HEK293 (cell line): ENCODE measurements around the gene S1PR4.

Source experiments
- CTCF ChIA-PET: fragments of 350-600 bp; formaldehyde crosslinking; extraction: SDS; loops from one replicate; lab custom pipeline; 2021; ENCODE audit warnings: antibody characterized with exemption; lab: Yijun Ruan, JAX
- POLR2A ChIA-PET: fragments of 300-600 bp; formaldehyde crosslinking; extraction: SDS; loops from one replicate; lab custom pipeline; 2020; ENCODE audit warnings: antibody characterized with exemption, inconsistent platforms; lab: Yijun Ruan, JAX
- H3K27ac ChIP-seq: fragments of 200-500 bp; sonication (Bioruptor generic); 2 replicates; pipeline ENCODE4 v1.5.1; 2014; ENCODE audit warnings: low read depth, low read length, control low read depth, inconsistent platforms; ENCODE audit errors: extremely low read depth
- H3K36me3 ChIP-seq, 2 experiments: fragments of 200-500 bp in 1 of 2; sonication (Bioruptor generic) in 1 of 2; 1 replicate in 1 of 2; 2 replicates in 1 of 2; pipeline ENCODE4 v1.5.1; 2014 to 2017; ENCODE audit warnings: inconsistent platforms in 2 of 2, low read length in 2 of 2; ENCODE audit not compliant: control insufficient read depth in 2 of 2, insufficient read depth in 1 of 2
- H3K4me1 ChIP-seq: fragments of 200-500 bp; sonication (Bioruptor generic); 2 replicates; pipeline ENCODE4 v1.5.1; 2014; ENCODE audit warnings: mild to moderate bottlenecking, low read length, inconsistent platforms; ENCODE audit not compliant: control insufficient read depth, insufficient read depth
- H3K4me3 ChIP-seq: 2 replicates; pipeline ENCODE4 v1.5.1; 2011; ENCODE audit warnings: low read depth, mild to moderate bottlenecking, control low read depth, low read length, moderate library complexity
- H3K9me3 ChIP-seq: fragments of 200-500 bp; sonication (Bioruptor generic); 2 replicates; pipeline ENCODE4 v1.5.1; 2014; ENCODE audit warnings: low read depth, low read length, inconsistent platforms; ENCODE audit not compliant: control insufficient read depth, insufficient read depth
- MYNN ChIP-seq: fragments of 450-650 bp; formaldehyde crosslinking; IDR thresholded peaks from 2 replicates; pipeline ENCODE4 v1.5.1; 2016; ENCODE audit warnings: missing biosample characterization, missing genetic modification characterization, borderline replicate concordance
- ZNF10 ChIP-seq: fragments of 450-650 bp; formaldehyde crosslinking; IDR thresholded peaks from 2 replicates; pipeline ENCODE4 v1.5.1; 2017; ENCODE audit warnings: missing biosample characterization, missing genetic modification characterization
- ZNF324 ChIP-seq: fragments of 450-650 bp; formaldehyde crosslinking; IDR thresholded peaks from 2 replicates; pipeline ENCODE4 v1.5.1; 2016; ENCODE audit warnings: missing biosample characterization, missing genetic modification characterization
- ZNF510 ChIP-seq: fragments of 450-650 bp; formaldehyde crosslinking; IDR thresholded peaks from 2 replicates; pipeline ENCODE4 v1.5.1; 2018; ENCODE audit warnings: mild to moderate bottlenecking, missing genetic modification characterization, missing biosample characterization; ENCODE audit not compliant: insufficient replicate concordance
- ZNF837 ChIP-seq: fragments of 450-650 bp; formaldehyde crosslinking; IDR thresholded peaks from 2 replicates; pipeline ENCODE4 v1.5.1; 2016; ENCODE audit warnings: missing biosample characterization, missing genetic modification characterization
- ZSCAN30 ChIP-seq: fragments of 450-650 bp; IDR thresholded peaks from 2 replicates; pipeline ENCODE4 v1.5.1; 2018; ENCODE audit warnings: missing biosample characterization, mild to moderate bottlenecking, missing genetic modification characterization, moderate library complexity
- TF ChIP-seq, protein P1 (sequence below): fragments of 450-650 bp; formaldehyde crosslinking; IDR thresholded peaks from 2 replicates; pipeline ENCODE4 v1.5.1; 2016; ENCODE audit warnings: missing biosample characterization, missing genetic modification characterization
- TF ChIP-seq, protein P2 (sequence below): fragments of 450-650 bp; formaldehyde crosslinking; IDR thresholded peaks from 2 replicates; pipeline ENCODE4 v1.5.1; 2016; ENCODE audit warnings: missing biosample characterization, missing genetic modification characterization
- TF ChIP-seq, protein P3 (sequence below): fragments of 450-650 bp; formaldehyde crosslinking; conservative IDR thresholded peaks from 2 replicates; pipeline ENCODE4 v1.5.1; 2016; ENCODE audit warnings: low read depth, missing biosample characterization, missing genetic modification characterization
- TF ChIP-seq, protein P4 (sequence below): fragments of 450-650 bp; formaldehyde crosslinking; IDR thresholded peaks from 2 replicates; pipeline ENCODE4 v1.5.1; 2017; ENCODE audit warnings: missing biosample characterization, missing genetic modification characterization
- TF ChIP-seq, protein P5 (sequence below): fragments of 450-650 bp; formaldehyde crosslinking; IDR thresholded peaks from 2 replicates; pipeline ENCODE4 v1.5.1; 2016; ENCODE audit warnings: missing biosample characterization, missing genetic modification characterization

The S1PR4 gene

DNA sequence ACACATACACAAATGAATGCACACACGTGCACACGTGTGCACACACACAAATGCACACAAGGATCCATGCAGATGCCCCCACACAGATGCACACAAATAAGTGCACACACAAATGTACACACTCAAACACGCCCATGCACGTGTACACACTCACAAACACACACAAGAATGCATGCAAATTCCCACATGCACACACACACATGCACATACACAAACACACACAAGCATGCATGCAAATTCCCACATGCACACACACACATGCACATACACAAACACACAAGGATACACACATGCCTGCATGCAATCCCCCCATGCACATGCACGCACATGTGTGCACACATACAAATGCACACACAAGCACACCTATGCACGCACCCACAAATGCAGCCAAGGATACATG lies 29.5 kb upstream of the S1PR4 start (continued):
- TF ChIP-seq, protein P1, sequence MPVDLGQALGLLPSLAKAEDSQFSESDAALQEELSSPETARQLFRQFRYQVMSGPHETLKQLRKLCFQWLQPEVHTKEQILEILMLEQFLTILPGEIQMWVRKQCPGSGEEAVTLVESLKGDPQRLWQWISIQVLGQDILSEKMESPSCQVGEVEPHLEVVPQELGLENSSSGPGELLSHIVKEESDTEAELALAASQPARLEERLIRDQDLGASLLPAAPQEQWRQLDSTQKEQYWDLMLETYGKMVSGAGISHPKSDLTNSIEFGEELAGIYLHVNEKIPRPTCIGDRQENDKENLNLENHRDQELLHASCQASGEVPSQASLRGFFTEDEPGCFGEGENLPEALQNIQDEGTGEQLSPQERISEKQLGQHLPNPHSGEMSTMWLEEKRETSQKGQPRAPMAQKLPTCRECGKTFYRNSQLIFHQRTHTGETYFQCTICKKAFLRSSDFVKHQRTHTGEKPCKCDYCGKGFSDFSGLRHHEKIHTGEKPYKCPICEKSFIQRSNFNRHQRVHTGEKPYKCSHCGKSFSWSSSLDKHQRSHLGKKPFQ (tag by site-specific recombination): peak; percentile 84; the same call in 1 of the 2 replicates

DNA sequence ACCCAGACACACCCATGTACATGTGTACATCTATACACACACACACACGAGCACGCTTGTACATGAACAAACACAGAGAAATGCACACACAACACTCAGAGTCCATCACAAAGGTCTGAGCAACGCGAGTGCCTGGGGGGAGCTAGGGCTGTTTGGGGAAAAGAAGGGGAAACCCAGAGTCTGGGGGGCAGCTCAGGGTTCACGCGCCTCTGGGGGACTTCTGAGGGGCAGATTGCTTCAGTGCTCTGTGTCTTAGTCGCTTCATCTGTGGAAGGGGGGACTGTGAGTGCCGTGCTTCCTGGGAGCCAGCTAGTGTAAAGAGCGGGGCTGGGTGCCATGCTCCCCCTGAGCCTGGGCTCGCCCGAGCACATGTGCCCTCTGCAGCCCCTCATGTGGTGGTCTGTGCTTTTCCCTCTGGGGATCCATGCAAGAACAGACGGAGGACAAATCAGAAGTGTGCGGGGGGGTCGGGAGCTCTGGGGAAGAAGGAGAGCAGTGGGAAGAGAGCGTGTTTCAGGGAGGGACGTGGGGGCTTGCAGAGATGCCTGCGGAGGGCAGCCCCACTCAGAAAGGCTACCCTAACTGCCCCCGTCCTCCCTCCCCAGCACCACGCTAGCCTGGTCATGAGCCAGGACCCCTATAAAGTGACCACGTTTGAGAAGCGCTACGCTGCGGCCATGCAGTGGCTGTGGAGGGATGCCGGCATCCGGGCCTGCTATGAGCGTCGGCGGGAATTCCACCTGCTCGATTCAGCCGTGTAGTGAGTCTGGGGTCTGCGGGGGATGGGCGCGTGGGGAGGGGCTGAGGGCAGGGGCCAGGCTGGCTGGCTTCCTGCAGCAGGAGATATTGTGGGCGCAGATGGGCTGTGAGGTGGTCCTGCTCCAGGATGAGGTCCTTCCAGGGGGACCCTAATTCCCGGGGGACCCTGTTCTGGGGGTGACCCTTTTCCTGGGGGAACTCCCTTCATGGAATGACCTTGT lies 28.8 kb upstream of the S1PR4 start:
- no peak overlapping the region for H3K4me3 ChIP-seq
- no peaks in the 10 kb centered on the region for H3K4me1 ChIP-seq
- CTCF ChIA-PET: interaction anchor here (0.6 kb wide), 2 partner anchors 21 to 699 kb away, joined by 3 to 5 read pairs; no protein-coding TSS in a partner anchor
- H3K9me3 ChIP-seq: no peaks in the 10 kb centered on the region
- POLR2A ChIA-PET: no interaction called here
- TF ChIP-seq, protein P2, sequence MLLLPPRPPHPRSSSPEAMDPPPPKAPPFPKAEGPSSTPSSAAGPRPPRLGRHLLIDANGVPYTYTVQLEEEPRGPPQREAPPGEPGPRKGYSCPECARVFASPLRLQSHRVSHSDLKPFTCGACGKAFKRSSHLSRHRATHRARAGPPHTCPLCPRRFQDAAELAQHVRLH (tag by site-specific recombination): no peak
- TF ChIP-seq MYNN (tag by site-specific recombination) (no peak), ZNF324 (tag by site-specific recombination) (no peak)
- TF ChIP-seq, all 188 proteins: peak for 0
- Histone ChIP-seq H3K27ac (no peak overlapping the region), H3K36me3 (no peaks in the 10 kb centered on the region)

DNA sequence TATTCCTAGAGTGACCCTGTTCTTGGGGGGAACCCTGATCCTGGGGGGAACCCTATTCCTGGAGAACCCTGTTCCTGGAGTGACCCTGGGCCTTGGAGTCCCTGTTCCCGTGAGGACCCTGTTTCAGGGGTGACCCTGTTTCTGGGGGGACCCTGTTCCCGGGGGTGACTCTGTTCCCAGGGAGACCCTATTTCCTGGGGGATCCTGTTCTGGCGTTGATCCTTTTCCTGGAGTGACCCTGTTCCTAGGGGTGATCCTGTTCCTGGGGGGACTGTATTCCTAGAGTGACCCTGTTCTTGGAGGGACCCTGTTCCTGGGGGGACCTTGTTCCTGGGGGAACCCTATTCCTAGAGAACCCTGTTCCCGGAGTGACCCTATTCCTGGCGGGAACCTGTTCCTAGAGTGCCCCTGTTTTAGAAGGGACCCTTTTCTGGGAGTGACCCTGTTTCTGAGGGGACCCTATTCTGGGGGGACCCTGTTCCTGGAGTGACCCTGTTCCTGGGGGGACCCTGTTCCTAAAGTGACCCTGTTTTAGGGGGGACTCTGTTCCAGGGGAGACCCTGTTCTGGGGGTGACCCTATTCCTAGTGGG lies 27.7 kb upstream of the S1PR4 start:
- Histone ChIP-seq H3K4me3 (no peak overlapping the region), H3K4me1 (no peaks in the 10 kb centered on the region), H3K36me3 (no peaks in the 10 kb centered on the region)
- POLR2A ChIA-PET: no interaction called here
- TF ChIP-seq ZNF510 (tag by site-specific recombination): no peak
- TF ChIP-seq ZNF10: no peak
- TF ChIP-seq, protein P3, sequence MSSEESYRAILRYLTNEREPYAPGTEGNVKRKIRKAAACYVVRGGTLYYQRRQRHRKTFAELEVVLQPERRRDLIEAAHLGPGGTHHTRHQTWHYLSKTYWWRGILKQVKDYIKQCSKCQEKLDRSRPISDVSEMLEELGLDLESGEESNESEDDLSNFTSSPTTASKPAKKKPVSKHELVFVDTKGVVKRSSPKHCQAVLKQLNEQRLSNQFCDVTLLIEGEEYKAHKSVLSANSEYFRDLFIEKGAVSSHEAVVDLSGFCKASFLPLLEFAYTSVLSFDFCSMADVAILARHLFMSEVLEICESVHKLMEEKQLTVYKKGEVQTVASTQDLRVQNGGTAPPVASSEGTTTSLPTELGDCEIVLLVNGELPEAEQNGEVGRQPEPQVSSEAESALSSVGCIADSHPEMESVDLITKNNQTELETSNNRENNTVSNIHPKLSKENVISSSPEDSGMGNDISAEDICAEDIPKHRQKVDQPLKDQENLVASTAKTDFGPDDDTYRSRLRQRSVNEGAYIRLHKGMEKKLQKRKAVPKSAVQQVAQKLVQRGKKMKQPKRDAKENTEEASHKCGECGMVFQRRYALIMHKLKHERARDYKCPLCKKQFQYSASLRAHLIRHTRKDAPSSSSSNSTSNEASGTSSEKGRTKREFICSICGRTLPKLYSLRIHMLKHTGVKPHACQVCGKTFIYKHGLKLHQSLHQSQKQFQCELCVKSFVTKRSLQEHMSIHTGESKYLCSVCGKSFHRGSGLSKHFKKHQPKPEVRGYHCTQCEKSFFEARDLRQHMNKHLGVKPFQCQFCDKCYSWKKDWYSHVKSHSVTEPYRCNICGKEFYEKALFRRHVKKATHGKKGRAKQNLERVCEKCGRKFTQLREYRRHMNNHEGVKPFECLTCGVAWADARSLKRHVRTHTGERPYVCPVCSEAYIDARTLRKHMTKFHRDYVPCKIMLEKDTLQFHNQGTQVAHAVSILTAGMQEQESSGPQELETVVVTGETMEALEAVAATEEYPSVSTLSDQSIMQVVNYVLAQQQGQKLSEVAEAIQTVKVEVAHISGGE (tag by site-specific recombination): peak; percentile 96
- no peak for TF ChIP-seq ZNF837 (tag by site-specific recombination)
- TF ChIP-seq, protein P4, sequence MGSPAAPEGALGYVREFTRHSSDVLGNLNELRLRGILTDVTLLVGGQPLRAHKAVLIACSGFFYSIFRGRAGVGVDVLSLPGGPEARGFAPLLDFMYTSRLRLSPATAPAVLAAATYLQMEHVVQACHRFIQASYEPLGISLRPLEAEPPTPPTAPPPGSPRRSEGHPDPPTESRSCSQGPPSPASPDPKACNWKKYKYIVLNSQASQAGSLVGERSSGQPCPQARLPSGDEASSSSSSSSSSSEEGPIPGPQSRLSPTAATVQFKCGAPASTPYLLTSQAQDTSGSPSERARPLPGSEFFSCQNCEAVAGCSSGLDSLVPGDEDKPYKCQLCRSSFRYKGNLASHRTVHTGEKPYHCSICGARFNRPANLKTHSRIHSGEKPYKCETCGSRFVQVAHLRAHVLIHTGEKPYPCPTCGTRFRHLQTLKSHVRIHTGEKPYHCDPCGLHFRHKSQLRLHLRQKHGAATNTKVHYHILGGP (tag by site-specific recombination): 0 out of 2 replicates have a peak, but pooled peaks have one; percentile 39
- TF ChIP-seq, protein P5, sequence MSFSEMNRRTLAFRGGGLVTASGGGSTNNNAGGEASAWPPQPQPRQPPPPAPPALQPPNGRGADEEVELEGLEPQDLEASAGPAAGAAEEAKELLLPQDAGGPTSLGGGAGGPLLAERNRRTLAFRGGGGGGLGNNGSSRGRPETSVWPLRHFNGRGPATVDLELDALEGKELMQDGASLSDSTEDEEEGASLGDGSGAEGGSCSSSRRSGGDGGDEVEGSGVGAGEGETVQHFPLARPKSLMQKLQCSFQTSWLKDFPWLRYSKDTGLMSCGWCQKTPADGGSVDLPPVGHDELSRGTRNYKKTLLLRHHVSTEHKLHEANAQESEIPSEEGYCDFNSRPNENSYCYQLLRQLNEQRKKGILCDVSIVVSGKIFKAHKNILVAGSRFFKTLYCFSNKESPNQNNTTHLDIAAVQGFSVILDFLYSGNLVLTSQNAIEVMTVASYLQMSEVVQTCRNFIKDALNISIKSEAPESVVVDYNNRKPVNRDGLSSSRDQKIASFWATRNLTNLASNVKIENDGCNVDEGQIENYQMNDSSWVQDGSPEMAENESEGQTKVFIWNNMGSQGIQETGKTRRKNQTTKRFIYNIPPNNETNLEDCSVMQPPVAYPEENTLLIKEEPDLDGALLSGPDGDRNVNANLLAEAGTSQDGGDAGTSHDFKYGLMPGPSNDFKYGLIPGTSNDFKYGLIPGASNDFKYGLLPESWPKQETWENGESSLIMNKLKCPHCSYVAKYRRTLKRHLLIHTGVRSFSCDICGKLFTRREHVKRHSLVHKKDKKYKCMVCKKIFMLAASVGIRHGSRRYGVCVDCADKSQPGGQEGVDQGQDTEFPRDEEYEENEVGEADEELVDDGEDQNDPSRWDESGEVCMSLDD (tag by site-specific recombination): peak; percentile 70; the same call in 1 of the 2 replicates
- TF ChIP-seq ZSCAN30 (tag by site-specific recombination): no peak
- TF ChIP-seq, all 188 proteins: peak for 3
- H3K9me3 ChIP-seq: no peaks in the 10 kb centered on the region
- CTCF ChIA-PET: no interaction called here
- H3K27ac ChIP-seq: no peak overlapping the region
